Tibial artery (tissue), 4 donors: ENCODE data around the gene WEE1.
"Not testable (repeated sequence)": the region's sequence is repeated elsewhere in the genome, so short reads cannot be mapped to it uniquely, and the experiment has no call there.

Experiments
- DNase-seq, 2 donors: peaks; one replicate each; pipeline ENCODE4 v3.0.0-alpha.2; 2019
- H3K27ac ChIP-seq, 2 donors: fragments of 200-600 bp; sonication (generic) in 1 of 2; 1 replicate in 1 of 2; 2 replicates in 1 of 2; pipeline ENCODE4 v1.5.1; 2018 to 2019; ENCODE audit warnings: mild to moderate bottlenecking in 1 of 2
- H3K27me3 ChIP-seq, 2 donors: fragments of 200-600 bp; sonication (generic) in 1 of 2; one replicate each; pipeline versions ENCODE4 v1.5.1 to v1.6.0; 2016 to 2019
- H3K36me3 ChIP-seq, 3 donors: fragments of 200-600 bp; sonication (generic) in 2 of 3; one replicate each; pipeline ENCODE4 v1.5.1; 2016 to 2019; ENCODE audit warnings: mild to moderate bottlenecking in 2 of 3
- H3K4me1 ChIP-seq, 4 donors: fragments of 200-600 bp; sonication (generic) in 2 of 4; 1 replicate in 3 of 4; 2 replicates in 1 of 4; pipeline ENCODE4 v1.5.1; 2016 to 2019
- H3K4me3 ChIP-seq, 2 donors: fragments of 200-600 bp; sonication (generic) in 1 of 2; 1 replicate in 1 of 2; 2 replicates in 1 of 2; pipeline ENCODE4 v1.5.1; 2018 to 2019; ENCODE audit warnings: mild to moderate bottlenecking in 2 of 2
- H3K9me3 ChIP-seq, 3 donors: fragments of 200-600 bp; sonication (generic) in 1 of 3; one replicate each; pipeline ENCODE4 v1.5.1; 2016 to 2019
- intact Hi-C: fragments of 100-400 bp; cut with DNase I; formaldehyde crosslinking; loops from one replicate; pipeline ENCODE4 v1.15.0; 2023; ENCODE audit warnings: low total_unique reads
- TF ChIP-seq, protein P1 (sequence below), 2 experiments: fragments of 200-600 bp in 1 of 2; fragments of 450-650 bp in 1 of 2; IDR thresholded peaks; one replicate each; pipeline ENCODE4 v1.5.1; 2017 to 2019; ENCODE audit warnings: antibody characterized with exemption in 2 of 2, mild to moderate bottlenecking in 1 of 2, moderate library complexity in 1 of 2

The WEE1 gene

DNA sequence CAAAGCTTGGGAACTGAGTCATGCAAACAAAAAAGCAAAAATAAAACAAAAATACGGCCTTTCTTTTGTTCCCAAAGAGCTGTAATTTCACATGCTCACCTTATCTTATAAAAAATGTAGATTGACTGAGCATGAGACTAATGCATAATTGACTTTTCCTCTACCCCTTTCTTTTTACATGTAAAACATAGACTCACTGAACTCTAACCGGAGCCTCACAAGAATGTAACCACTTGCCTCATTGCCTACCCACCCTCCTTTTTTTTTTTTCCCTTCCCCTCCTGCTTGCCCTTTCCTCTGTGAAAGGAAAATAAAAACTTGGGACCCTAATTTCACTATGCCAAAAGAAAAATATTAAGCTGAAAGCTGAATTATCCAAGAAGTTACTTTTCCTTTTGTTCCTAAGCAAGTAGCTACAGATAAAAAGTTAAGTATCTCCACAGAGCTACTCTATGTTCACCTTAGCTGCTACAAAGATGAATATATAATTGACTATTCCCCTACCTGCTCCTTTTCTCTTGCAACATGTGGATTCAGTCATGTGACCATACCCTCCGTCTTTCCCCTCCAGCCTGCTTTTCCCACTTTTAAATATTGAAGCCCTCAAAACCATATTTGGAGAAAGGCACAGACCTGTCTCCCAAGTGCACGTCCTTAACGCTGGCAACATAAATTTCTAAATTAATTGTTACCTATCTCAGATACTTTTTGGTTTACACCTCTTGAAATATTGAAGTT is 39.6 kb upstream of the WEE1 start:
- TF ChIP-seq, protein P1, sequence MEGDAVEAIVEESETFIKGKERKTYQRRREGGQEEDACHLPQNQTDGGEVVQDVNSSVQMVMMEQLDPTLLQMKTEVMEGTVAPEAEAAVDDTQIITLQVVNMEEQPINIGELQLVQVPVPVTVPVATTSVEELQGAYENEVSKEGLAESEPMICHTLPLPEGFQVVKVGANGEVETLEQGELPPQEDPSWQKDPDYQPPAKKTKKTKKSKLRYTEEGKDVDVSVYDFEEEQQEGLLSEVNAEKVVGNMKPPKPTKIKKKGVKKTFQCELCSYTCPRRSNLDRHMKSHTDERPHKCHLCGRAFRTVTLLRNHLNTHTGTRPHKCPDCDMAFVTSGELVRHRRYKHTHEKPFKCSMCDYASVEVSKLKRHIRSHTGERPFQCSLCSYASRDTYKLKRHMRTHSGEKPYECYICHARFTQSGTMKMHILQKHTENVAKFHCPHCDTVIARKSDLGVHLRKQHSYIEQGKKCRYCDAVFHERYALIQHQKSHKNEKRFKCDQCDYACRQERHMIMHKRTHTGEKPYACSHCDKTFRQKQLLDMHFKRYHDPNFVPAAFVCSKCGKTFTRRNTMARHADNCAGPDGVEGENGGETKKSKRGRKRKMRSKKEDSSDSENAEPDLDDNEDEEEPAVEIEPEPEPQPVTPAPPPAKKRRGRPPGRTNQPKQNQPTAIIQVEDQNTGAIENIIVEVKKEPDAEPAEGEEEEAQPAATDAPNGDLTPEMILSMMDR (IDR thresholded peaks at IDR 0.05): no peak
- no peaks in the 10 kb centered on the region for H3K27me3 ChIP-seq
- H3K27ac ChIP-seq: peak overlapping the region; percentile 29 to 57
- H3K4me1 ChIP-seq: peaks cover 0 to 47% (median 37%) of the 10 kb centered on the region in 4 donors
- DNase-seq: no peak
- no peaks in the 10 kb centered on the region for H3K9me3 ChIP-seq
- intact Hi-C loops: no loop called here
- peak overlapping the region in 1 of 2 donors; percentile 1 for H3K4me3 ChIP-seq
- no peaks in the 10 kb centered on the region for H3K36me3 ChIP-seq

DNA sequence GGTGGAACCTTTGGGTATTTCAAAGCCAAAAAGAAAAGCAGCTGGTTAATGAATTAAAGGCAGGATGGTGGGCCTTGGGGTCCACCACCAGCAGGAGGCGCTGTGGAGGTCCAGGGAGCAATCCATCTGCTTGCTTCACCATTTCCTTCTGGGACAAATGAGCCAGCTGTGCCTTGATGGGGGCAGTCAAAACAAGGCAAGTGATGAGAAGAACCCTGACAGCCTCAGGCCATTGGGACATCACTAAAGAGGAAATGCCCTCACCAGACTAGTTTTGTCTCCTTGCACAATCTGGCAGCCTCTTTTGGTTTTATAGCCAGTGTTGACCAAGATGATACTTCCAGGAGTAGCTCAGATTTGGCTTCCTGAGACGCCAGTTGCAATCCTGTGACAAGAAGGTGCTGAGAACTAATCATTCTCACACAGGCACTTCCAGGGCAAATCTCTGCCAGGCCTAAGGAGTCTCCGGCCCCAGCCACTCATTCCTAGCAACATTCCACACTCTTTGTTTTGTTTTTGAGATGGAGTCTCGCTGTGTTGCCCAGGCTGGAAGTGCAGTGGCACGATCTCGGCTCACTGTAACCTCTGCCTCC is 38.2 kb upstream of the WEE1 start:
- no peaks in the 10 kb centered on the region for H3K27me3 ChIP-seq
- H3K36me3 ChIP-seq: no peaks in the 10 kb centered on the region
- peaks cover 0 to 33% (median 26%) of the 10 kb centered on the region in 4 donors for H3K4me1 ChIP-seq
- H3K4me3 ChIP-seq: no peak overlapping the region
- TF ChIP-seq, protein P1 (IDR thresholded peaks at IDR 0.05): peak; percentile 57 to 62
- H3K9me3 ChIP-seq: no peaks in the 10 kb centered on the region
- intact Hi-C loops: no loop called here
- DNase-seq: peak; percentile 86 to 87
- peak overlapping the region; percentile 29 to 57 for H3K27ac ChIP-seq

DNA sequence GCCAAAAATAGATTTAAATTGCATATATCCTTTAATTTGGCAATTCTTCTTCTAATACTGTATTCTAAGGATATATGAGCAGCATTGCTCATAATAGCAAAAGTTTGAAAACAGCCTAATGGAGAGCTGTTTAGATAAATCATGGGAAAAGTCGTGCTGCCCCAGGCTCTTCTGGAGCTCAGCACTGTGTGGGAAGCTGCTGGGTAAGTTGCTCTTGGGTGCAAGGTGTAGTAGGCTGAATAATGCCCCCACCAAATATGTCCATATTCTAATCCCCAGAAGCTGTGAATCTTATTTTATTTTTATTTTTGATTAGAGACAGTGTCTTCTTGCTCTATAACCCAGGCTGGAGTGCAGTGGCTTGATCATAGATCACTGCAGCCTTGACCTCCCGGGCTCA is 34.9 kb upstream of the WEE1 start:
- intact Hi-C loops: no loop called here
- TF ChIP-seq, protein P1 (IDR thresholded peaks at IDR 0.05): no peak

DNA sequence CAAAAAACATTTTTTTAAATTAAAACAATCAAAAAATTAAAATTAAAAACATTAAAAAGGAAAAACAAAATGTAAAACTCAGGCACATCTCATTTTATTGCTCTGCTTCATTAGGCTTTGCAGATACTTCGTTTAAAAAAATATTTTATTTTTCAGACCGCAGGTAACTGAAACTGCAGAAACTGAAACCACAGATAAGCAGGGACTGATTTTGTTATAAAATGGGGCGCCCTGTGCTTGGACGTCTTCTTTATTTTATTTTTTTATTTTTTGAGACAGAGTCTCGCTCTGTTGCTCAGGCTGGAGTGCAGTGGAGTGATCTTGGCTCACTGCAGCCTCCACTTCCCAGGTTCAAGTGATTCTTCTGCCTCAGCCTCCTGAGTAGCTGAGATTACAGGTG is 24.3 kb upstream of the WEE1 start:
- H3K27ac ChIP-seq, intact Hi-C loops: not testable (repeated sequence)

More for the DNA sequence above, 34.9 kb upstream of the WEE1 start:
- Histone ChIP-seq H3K27ac (no peak overlapping the region), H3K4me1 (peaks cover 0 to 21% (median 14%) of the 10 kb centered on the region in 4 donors), H3K9me3 (no peaks in the 10 kb centered on the region), H3K36me3 (no peaks in the 10 kb centered on the region), H3K4me3 (no peak overlapping the region), H3K27me3 (no peaks in the 10 kb centered on the region)
- DNase-seq: no peak

DNA sequence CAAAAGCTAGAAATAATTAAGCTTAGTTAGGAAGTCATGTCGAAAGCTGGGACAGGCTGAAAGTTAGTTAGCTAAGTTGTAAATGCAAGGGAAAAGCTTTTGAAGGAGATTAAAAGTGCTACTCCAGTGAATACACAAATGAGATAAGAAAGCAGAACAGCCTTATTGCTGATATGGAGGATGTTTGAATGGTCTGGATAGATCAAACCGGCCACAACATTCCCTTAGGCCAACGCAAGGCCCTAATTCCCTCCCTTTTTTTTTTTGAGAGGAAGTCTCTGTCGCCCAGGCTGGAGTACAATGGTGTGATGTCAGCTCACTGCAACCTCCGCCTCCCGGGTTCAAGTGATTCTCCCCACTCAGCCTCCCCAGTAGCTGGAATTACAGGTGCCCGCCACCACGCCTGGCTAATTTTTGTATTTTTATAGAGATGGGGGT is 23.3 kb upstream of the WEE1 start:
- Histone ChIP-seq H3K36me3 (no peaks in the 10 kb centered on the region), H3K27me3 (no peaks in the 10 kb centered on the region), H3K9me3 (no peaks in the 10 kb centered on the region), H3K27ac (no peak overlapping the region), H3K4me1 (no peaks in the 10 kb centered on the region), H3K4me3 (no peak overlapping the region)
- DNase-seq: no peak
- TF ChIP-seq, protein P1 (IDR thresholded peaks at IDR 0.05): no peak
- intact Hi-C loops: no loop called here

More for the DNA sequence above, 24.3 kb upstream of the WEE1 start:
- not testable (repeated sequence) for DNase-seq, H3K27me3 ChIP-seq, H3K9me3 ChIP-seq, H3K36me3 ChIP-seq, H3K4me1 ChIP-seq, H3K4me3 ChIP-seq

DNA sequence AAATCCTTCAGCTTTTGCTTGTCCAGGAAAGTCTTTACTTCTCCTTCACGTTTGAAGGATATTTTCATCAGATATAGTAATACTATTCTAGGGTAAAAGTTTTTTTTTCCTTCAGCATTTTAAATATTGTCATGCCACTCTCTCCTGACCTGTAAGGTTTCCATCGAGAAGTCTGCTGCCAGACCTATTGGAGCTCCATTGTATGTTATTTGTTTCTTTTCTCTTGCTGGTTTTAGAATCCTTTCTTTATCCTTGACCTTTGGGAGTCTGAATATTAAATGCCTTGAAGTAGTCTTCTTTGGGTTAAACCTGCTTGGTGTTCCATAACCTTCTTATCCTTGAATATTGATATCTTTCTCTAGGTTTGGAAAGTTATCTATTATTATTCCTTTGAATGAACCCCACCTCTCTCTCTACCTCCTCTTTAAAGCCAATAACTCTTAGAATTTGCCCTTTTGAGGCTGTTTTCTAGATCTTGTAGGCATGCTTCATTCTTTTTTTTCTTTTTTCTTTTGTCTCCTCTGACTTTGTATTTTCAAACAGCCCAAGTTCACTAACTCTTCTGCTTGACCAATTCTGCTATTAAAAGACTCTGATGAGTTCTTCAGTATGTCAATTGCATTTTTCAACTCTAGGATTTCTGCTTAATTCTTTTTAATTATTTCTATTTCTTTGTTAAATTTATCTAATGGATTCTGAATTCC is 12.0 kb upstream of the WEE1 start:
- Histone ChIP-seq H3K4me3 (no peak overlapping the region), H3K36me3 (no peaks in the 10 kb centered on the region), H3K27ac (no peak overlapping the region), H3K4me1 (peaks cover 0 to 16% (median 12%) of the 10 kb centered on the region in 4 donors), H3K9me3 (no peaks in the 10 kb centered on the region), H3K27me3 (no peaks in the 10 kb centered on the region)
- DNase-seq: no peak
- TF ChIP-seq, protein P1 (IDR thresholded peaks at IDR 0.05): no peak
- intact Hi-C loops: no loop called here
